ENCODE data around the gene TGFBR3.

TGFBR3 gene

DNA sequence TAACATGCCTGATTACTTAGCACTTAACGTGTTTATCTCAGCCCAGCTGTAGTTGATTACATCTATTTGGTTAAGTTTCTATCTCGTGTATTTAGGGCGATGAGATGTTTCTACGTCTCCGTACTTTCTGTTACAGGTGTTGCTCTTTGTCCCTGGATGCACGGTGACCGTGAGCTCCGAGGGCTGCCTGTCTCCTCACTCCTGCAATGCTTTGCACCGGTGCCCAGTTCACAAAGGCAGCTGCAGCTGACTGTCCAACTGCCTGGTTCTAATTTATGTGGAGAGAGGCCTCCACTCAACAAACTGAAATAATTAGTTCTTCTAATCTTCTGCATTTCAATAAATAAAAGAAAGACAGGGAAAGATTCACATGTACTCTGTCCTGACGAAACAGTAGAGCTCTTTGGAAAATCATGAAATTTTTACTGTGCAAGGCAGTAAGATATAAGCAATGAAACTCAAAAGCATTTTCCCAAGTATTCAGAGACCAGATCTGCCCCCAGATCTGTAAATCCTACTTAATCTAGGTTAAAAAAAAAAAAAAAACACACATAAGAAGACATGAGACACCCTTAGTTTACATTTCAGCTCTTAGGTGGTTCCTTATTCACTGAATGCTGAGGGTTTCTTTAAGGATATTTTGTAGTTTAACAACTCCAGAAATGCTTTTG, 108.2 kb downstream of the TGFBR3 start:
- no peak for DNase-seq (ENCODE audit: low read depth)

DNA sequence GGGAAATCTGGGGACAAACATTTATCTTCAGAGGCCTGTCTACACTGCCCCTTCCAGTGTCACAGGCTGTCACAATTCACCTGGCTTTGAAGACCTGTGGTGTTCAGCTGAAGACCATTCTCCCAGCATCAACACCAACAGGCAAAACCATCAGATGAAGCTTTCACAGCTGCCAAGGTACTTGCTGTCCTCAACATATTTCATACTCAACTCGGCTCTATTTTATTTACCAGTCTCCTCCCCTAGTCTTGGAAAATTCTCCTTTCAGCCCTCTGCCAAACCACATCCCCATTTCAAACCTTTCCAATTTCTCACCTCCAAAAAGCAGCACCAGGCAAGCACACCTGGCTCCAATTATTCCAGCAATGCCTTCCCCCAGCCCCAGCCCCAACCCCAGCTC, 108.8 kb downstream of the TGFBR3 start:
- DNase-seq (ENCODE audit: low read depth) = no peak

DNA sequence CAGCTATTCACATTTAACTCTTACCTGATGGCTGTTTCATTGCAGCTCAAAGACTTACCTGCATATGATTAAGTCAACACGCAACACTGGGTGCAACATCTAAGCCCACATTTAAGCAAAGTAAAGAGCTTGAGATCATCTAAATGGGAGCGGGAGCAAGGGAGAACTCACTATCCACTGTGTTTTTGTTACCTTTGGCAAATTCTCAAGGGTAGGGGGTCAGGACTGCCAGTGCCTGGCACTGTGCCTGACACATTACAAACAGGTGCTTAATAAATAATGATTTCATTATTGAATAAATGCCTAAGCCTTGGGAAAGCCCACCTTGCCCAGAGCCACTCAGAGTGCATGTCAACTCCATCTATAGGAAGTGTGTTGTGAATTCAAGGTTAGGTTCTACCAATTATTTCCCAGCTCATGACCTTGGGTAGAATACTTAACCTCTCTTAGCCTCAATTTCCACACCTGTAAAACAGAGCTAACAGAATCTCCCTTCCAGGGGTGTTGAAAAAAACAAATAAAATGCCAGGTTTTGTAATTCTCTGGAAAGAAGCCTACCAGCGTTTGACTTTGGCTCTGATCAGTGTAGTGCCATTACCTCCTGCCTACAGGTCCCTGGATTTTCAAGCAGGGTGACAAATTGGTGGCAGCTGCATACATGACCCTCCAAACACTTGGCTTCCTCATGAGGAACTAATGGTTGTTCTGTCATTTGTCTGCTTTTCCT, 109.7 kb downstream of the TGFBR3 start:
- no peak for DNase-seq (ENCODE audit: low read depth)

DNA sequence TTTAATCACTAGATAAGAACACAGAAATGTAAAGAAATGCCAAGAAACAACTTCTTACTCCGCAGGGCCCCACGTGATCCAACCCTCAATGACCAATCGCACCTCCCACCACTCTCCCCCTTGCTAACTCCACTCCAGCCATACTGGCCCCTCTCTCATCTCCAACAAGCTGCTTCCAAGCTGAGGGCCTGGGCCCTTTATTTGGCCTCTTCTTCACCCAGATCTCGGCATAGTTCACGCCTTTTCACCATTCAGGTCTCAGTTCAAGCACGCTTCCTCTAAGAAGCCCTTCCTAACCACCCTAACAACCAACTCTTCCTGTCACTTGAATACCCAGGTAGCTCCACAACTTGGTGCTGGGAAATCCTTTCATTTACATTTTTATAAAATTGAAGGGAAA, 110.7 kb downstream of the TGFBR3 start:
- no peak for DNase-seq (ENCODE audit: low read depth)

DNA sequence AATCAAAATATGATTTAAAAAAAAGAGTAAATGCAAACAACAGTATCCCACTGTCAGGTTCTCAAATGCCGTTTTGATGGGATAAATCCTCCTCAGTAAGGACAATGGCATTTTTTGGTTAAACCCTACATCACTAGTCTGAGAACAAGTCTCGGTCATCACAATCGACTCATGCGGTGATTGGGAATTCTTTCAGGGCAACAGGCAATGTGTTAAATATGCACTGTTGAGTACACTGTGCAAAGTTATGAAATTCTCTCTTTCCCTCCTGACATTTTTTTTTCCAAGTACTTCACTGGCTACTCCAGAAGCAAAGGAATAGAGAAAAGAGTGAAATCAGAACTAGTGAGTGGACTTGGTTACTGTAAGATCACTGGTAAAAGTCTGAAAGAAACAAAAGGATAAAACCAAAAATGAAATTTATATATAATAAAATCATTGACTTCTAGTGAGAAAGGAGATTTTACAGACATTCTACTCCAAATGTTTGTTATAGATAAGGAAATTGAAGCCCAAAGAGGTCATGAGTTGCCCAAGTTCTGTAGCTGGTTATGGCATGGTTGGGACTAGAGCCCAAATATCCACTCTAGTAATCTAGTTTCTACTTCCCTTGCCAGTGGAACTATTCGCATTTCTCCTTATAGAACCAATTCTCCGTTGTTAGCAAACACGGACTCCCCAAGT, 111.3 kb downstream of the TGFBR3 start:
- no peak for DNase-seq (ENCODE audit: low read depth)

DNA sequence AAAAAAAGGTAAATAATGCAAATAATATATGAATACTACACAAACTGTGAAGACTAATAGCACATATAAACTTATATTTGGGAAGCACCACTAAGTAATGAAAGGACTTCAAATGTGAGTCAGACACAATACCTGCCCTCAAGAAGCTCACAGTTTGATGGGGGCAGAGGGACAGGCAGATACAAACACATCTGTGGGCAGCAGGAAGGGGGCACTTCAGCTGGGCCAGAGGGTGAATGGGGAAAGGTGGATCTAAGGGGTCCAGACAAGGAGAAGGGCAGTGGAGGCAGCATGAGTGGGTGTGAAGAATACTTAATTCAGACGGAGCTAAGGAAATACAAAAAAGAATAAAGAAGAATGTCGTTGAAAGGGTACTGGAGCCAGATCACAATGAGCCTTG, 114.2 kb downstream of the TGFBR3 start:
- no peak for DNase-seq (ENCODE audit: low read depth)

DNA sequence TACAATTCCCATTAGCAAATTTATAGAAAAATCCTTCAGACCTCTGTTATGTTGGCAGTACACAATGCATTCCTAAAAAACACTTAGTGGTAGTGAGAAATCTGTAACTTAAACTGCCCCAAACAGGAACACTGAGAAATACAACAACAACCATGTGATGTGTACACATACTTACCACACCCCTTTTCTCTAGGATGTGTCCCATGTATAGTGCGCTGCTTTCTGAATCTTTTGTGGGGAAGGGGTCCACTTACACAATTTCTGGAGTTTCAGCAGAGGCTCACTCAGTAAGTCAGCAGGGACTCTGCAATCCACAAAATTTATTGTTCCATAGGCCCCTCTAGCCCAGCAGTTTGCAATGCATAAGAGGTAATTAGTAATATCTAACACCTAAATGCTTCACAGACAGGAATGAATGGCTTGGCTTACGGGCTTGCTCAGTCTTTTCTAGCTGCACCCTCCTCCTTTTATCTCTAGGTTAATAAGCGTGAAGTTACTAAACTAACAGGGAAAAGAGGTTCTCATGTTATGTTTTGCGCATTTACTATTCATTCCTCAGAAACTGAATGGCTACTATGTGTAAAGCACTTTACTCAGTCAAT, 115.2 kb downstream of the TGFBR3 start:
- DNase-seq (ENCODE audit: low read depth) = no peak

DNA sequence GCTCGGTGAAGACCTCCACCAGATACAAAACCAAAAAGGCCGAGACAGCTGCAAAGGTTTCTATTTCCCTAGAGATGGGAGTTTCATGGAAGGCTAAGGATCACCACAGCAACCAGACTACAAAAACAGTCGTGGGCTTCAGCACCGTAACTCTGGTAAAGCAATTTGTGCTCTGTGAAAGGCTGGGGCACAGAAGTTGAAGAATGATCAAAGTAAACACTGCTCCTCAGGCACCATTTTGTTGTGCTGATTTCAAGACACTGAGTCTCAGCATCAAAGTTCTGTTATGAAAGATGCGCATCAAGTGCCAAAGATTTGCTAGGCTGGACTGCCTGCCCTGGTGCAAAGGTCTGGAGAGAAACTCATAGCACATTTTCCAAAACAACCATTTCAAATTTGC, 116.2 kb downstream of the TGFBR3 start:
- DNase-seq (ENCODE audit: low read depth) = no peak

DNA sequence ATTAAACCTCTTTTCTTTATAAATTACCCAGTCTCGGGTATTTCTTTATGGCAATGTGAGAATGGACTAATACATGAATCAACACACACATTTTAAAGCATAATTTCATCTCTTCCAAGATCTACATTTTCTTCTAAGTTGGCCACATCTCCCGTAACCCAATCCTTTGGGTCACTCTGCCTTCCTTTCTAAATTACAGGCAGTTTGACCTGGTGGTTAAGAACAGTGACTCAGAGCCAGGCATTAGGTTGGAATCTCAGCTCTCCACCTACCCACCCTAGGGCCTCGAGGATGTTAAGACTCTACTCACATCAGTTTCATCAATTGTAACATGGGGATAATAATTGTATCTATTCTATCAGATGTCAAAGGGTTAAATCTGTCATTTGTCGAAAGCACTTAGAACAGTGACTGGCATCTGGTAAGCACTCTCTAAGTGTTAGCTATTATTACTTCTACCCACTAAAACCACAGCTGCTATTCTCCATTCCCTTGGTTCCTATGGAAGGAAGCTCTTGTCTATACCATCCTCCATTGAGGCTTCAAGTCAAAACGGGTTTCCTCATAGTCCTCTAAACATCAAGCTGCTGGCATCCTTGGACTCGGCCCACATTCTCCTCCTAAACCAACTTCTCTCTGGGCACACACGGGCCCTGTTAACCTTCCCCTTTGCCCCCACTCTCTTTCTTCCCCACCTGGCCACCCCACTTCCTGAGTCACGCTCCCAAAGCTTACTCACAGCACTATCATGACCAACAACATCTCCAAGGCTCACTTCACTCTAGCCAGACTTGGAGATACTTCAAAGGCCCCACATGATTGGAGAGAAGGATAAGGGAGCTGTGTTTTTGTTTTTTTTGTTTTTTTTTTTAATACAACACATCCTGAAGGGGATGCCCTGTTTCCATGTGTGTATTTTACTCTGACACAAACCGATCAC, 116.9 kb downstream of the TGFBR3 start:
- DNase-seq (ENCODE audit: low read depth) = no peak

DNA sequence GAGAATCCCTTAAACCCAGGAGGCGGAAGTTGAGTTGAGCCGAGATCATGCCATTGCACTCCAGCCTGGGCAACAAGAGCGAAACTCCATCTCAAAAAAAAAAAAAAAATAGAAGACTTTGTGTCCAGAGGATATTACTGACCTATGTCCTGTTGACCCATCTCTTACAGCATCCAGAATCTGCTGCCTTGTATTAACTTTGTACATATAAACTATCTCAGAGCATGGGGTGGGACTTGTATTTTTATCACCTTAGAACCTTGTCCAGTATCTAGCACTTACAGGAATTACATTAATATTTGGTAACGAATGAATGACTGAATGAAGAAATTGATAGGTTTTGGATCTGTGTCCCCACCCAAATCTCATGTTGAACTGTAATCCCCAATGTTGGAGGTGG, 117.8 kb downstream of the TGFBR3 start:
- DNase-seq (ENCODE audit: low read depth) = no peak

DNA sequence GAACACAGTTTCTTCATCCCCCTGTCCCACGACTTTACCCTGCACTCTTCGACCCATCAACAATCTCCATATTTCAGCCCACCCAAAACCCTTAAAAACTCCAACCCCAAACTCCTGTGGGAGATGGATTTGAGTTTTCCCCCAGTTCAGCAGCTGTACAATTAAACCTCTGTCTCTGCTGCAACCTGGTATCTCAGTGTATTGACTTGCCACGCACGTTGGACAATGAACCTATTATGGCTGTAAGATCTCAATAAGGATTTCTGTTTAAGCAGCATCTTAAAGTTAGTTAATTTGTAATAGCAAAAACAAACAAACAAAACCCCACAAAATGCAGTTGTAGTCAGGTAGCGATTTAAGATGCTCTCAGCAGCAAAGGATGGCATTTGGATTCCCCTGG, 119.1 kb downstream of the TGFBR3 start:
- no peak for DNase-seq (ENCODE audit: low read depth)

DNA sequence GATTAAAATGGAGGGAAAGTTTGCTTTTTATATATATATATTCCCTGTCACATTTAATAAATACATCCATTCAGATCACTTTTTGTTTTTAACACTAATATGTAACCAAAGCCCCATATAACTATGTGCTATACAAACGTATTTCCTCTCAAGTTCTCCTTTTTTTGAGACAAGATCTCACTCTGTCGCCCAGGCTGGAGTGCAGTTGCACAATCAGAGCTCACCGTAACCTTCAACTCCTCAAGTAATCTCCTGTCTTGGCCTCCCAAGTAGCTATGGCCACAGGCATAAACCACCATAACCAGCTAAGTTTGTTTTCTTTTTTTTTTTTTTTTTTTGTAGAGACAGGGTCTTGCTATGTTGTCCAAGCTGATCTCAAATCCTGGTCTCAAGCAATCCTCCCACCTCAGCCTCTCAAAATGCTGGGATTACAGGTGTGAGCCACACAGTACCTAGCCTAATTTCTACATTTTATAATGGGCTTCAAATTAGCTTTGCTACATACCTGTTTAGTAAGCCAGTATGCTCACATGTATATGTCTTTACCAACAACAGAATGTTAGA, 120.0 kb downstream of the TGFBR3 start:
- no peak for DNase-seq (ENCODE audit: low read depth)

DNA sequence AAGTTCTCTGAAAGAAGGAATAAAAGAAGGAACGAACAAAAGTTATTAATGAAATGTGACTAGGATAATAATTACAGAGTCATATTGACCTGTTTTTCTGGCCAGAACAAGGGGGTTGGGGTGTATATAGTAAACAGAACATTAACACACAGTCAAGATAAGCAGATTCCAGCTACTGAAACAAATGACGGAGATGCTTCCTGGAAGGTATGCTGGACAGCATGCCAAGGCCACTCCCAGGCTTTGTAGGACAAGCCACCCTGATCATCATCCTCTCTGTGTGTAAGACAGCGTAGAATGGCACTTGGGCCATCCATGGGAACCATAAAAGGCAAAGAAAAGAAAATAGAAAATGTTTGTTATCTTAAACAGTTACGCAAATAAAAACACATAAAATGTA, 120.7 kb downstream of the TGFBR3 start:
- DNase-seq (ENCODE audit: low read depth) = no peak

DNA sequence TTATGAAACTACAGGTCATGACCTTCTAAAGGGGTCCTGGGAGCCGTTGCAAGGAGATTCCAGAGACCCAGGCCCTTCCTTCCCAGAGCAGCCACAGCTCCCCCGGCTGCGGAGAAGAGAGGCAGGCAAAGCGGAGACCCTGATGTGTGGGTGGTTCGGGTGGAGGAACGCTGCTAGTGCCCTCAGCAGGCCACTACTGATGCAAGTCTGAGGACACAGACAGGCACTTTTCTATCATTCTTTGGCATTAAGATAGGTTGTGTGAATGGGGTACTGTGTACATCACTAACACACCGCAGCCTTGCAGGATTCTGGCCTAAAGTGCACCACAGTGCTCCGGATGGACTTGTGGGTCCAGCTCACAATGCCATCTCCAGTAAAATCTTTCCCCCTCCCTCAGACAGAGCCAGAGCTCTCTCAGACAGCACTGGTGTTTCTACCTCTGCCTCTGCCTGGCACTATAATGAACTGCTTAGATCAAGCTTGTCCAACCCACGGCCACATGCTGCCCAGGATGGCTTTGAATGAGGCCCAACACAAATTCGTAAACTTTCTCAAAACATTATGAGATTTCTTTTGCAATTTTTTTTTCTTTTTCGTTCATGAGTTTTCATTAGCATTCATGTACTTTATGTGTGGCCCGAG, 121.4 kb downstream of the TGFBR3 start:
- no peak for DNase-seq (ENCODE audit: low read depth)

DNA sequence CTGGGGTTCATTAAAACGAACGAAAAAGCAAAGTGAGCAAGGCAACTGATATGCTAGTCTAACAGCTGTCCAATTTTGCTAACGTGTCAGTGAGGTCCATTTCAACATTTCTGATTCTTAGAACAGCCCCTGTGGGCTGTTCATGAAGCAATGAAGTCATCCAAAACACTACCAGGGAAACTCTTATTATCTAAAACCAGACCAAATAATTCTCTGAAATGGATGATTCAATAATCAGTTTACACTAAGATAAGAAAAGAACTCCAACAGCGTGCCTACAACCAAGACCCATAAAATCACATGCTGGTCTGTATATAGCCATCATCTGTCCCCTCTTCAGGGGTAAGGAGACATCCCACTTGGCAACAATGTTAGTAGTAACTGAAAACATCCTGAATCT, 122.7 kb downstream of the TGFBR3 start:
- no peak for DNase-seq (ENCODE audit: low read depth)

DNA sequence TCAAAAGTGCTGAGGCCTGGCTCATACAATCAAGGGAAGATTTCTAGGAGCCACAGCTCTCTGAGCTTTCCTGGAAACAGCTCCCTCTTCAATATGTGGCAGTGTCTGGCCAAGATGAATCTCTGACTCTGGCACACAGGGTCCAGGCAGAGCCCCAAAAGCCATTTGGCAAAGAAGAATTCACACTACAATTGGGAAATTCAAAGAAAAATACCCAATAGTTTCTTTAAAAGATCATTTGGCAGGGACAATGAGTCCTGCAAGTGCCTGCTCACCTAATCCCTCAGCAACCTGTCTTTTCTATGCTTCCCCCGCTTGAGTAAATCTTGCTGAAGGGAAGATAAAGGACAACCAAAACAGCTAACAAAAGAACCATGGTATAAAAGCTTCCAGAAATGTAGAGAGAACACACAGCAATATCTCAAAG, 124.6 kb downstream of the TGFBR3 start:
- no peak for DNase-seq (ENCODE audit: low read depth)

DNA sequence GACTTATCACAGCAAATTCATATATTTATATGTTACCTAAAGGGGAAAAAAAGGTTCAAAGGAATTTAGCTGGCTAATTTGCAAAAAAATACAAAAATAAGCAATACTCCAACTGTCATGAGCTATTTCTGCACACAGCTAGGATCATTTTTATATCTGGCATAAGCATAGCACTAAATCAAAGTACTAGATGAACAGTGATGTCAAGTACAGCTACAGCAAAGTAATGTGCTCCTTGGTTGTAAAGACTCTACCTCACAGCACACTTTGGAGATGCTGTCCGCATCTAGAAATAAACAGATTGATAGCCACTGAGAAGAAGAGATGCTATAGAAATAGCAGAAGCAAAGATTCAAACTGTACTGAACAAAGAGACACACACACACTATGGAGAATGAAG, 125.4 kb downstream of the TGFBR3 start:
- no peak for DNase-seq (ENCODE audit: low read depth)

DNA sequence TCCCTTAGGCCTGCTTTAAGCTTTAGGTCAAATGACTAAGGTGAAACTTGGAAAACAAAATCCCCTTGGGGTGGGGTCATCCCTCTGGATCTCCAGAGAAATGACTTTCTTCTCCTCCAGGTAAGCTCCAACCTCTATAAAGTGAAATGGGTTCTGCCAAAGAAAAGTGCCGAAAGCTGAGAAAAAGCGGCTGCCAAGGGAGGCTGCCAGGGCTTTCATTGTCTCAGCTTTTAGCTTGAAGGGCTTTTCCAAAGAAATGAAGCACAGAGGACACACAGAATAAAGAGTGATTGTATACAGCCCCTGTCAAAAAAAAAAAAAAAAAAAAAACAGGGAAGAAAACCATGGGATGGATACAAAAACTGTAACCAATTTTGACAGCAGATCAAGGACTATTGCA, 126.9 kb downstream of the TGFBR3 start:
- DNase-seq (ENCODE audit: low read depth) = no peak

DNA sequence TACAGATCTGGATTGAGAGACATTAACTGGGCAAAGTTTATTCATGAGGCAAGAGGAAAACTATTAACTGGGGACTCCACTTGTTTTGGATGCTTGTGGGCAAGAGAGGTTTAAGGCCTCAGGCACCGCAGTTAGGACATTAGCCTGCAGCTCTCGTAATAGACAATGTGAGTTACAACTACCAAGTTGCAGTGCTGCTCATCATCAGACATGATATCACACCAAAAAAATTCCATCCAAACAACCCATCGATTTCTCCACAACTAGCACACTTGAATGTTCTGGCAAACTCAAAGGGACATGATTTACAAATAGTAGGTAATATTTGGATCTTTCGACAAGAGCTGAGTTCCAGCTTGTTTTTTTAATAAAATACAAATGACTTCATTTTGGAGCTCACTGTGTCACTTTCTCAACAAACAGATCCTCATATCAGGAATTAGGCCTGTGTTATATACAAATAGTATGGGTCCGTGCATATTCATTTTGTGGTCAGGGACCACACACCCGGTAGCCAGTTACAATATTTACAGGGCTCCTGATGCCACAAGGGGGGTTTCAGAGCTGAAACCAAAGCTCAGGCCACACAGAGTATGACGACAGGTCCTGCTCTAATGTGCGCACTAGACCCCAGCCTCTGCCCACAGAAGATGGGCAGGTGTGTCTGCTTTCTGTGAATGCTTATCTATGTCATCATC, 128.0 kb downstream of the TGFBR3 start:
- no peak for DNase-seq (ENCODE audit: low read depth)

DNA sequence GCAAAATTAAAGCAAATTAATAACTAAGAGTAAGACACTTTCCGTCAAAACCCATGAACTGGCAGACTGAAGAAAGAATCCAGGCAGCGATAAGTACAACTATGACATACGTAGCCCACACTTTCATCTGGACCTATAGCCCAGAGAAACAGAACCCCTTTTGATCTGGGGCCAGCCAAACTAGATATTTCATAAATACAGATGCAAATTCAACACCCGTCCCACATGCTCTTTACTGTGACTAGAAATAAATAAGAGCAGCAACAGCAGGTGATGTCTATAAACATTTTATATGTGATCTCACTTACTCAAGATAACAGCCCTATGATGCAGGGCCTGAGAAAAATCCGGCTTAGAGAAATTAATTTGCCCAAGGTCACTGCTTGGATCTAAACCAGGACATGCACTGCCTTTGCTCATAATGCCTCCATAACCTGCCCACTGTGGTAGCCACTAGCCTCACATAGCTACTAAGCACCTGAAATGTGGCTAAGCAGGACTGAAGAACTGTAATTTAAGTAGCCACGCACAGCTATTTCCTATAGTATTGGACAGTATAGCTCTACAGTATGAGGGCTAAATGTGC, 130.2 kb downstream of the TGFBR3 start:
- DNase-seq (ENCODE audit: low read depth) = no peak
